OCI-LY1 (cell line): Measurements from ENCODE around the gene TSPAN4.

Experiments used
- CTCF ChIP-seq: fragments of 200-600 bp; sonication (generic), shearing (Covaris generic); IDR thresholded peaks from 2 replicates; pipeline ENCODE4 v1.5.1; 2017; ENCODE audit warnings: mild to moderate bottlenecking, antibody characterized with exemption, low read length, moderate library complexity, mixed read lengths
- EZH2 ChIP-seq: fragments of 200-600 bp; sonication (generic), shearing (Covaris generic); IDR thresholded peaks from 2 replicates; pipeline ENCODE4 v1.8.0; 2017; ENCODE audit warnings: borderline replicate concordance, mixed run types, mild to moderate bottlenecking, antibody characterized with exemption, low read length, moderate library complexity, mixed read lengths

GRCh38 chr11:819129-819931 is 23.3 kb upstream of the TSPAN4 start:
- TF ChIP-seq CTCF = no peak
- no peak for TF ChIP-seq EZH2
